Stimulated activated CD8-positive, alpha-beta memory T cell treated with anti-CD3 and anti-CD28 coated beads, Interleukin-12 subunit alpha, Interleukin-12 subunit beta, amount 100 ng/mL, for 1 hour (primary cell): ENCODE data around the gene RAMP3.

Source experiments
- DNase-seq: peaks from one replicate; pipeline ENCODE4 v3.0.0-alpha.2; 2020; ENCODE audit warnings: low read depth

The RAMP3 gene

GRCh38 chr7:45179666-45180065, 22.1 kb downstream of the RAMP3 start:
- no peak for DNase-seq

- no peak for DNase-seq
Measured at GRCh38 chr7:45180084-45180986, 22.7 kb downstream of the RAMP3 start.

GRCh38 chr7:45181286-45181960, 23.8 kb downstream of the RAMP3 start:
- no peak for DNase-seq

- no peak for DNase-seq
Measured at GRCh38 chr7:45181991-45182855, 24.6 kb downstream of the RAMP3 start.

GRCh38 chr7:45182856-45183710, 25.5 kb downstream of the RAMP3 start:
- no peak for DNase-seq

- no peak for DNase-seq
Measured at GRCh38 chr7:45183711-45184210, 26.2 kb downstream of the RAMP3 start.

- DNase-seq = no peak
Measured at GRCh38 chr7:45184326-45185027, 26.9 kb downstream of the RAMP3 start.

- DNase-seq = no peak
Measured at GRCh38 chr7:45185028-45185863, 27.7 kb downstream of the RAMP3 start.

GRCh38 chr7:45185864-45186250, 28.3 kb downstream of the RAMP3 start:
- DNase-seq = no peak

- no peak for DNase-seq
Measured at GRCh38 chr7:45186261-45186813, 28.7 kb downstream of the RAMP3 start.

GRCh38 chr7:45187089-45187945, 29.7 kb downstream of the RAMP3 start:
- DNase-seq = no peak

- no peak for DNase-seq
Measured at GRCh38 chr7:45187946-45188411, 30.4 kb downstream of the RAMP3 start.

GRCh38 chr7:45188736-45189135, 31.1 kb downstream of the RAMP3 start:
- DNase-seq = no peak

- DNase-seq = no peak
Measured at GRCh38 chr7:45189151-45189970, 31.8 kb downstream of the RAMP3 start.

- DNase-seq = no peak
Measured at GRCh38 chr7:45190406-45191165, 33.0 kb downstream of the RAMP3 start.

- DNase-seq = no peak
Measured at GRCh38 chr7:45191396-45191795, 33.8 kb downstream of the RAMP3 start.

- no peak for DNase-seq
Measured at GRCh38 chr7:45192621-45193041, 35.0 kb downstream of the RAMP3 start.
